Activated CD4-positive, alpha-beta T cell treated with anti-CD3 and anti-CD28 coated beads, Interleukin-2, amount 50 U/mL, for 1 hour (primary cell): ENCODE results near the gene SYPL1.
"Not testable (repeated sequence)": the region's sequence is repeated elsewhere in the genome, so short reads cannot be mapped to it uniquely, and the experiment has no call there.

Source experiments
- DNase-seq: peaks from one replicate; pipeline ENCODE4 v3.0.0-alpha.2; 2020

Gene SYPL1

GRCh38 chr7:106112118-106112971 is at the start of gene SYPL1:
SYPL1 (minus strand) TSS chr7:106112312; CDS start chr7:106112208, 104 bp downstream.
- DNase-seq, result peak; percentile 93

- no peak for DNase-seq
Measured at GRCh38 chr7:106155027-106155426, 42.9 kb upstream of the SYPL1 start.

- peak; percentile 71 for DNase-seq
Measured at GRCh38 chr7:106153891-106154449, 41.9 kb upstream of the SYPL1 start.

GRCh38 chr7:106152313-106152665 is 40.2 kb upstream of the SYPL1 start:
- DNase-seq, result no peak

- no peak for DNase-seq
Measured at GRCh38 chr7:106151459-106152312, 39.6 kb upstream of the SYPL1 start.

GRCh38 chr7:106143711-106144337 is 31.7 kb upstream of the SYPL1 start:
- DNase-seq, result no peak

- DNase-seq, result no peak
Measured at GRCh38 chr7:106142136-106142535, 30.0 kb upstream of the SYPL1 start.

- no peak for DNase-seq
Measured at GRCh38 chr7:106140406-106141173, 28.5 kb upstream of the SYPL1 start.

- DNase-seq, result no peak
Measured at GRCh38 chr7:106139265-106140251, 27.4 kb upstream of the SYPL1 start.

GRCh38 chr7:106138776-106139175 is 26.7 kb upstream of the SYPL1 start:
- no peak for DNase-seq

- DNase-seq, result not testable (repeated sequence)
Measured at GRCh38 chr7:106138181-106138580, 26.1 kb upstream of the SYPL1 start.

GRCh38 chr7:106134241-106134640 is 22.1 kb upstream of the SYPL1 start:
- no peak for DNase-seq

- DNase-seq, result no peak
Measured at GRCh38 chr7:106129291-106129690, 17.2 kb upstream of the SYPL1 start.

GRCh38 chr7:106128836-106129235 is 16.7 kb upstream of the SYPL1 start:
- DNase-seq, result no peak

GRCh38 chr7:106127984-106128780 is 16.1 kb upstream of the SYPL1 start:
- DNase-seq, result no peak

GRCh38 chr7:106126170-106126938 is 14.2 kb upstream of the SYPL1 start:
- DNase-seq, result peak; percentile 36

GRCh38 chr7:106125417-106125816 is 13.3 kb upstream of the SYPL1 start:
- no peak for DNase-seq

GRCh38 chr7:106124186-106124585 is 12.1 kb upstream of the SYPL1 start:
- DNase-seq, result no peak

- no peak for DNase-seq
Measured at GRCh38 chr7:106122713-106123112, 10.6 kb upstream of the SYPL1 start.
